Epidermal melanocyte (primary cell): ENCODE results near the gene ALAS1.
"Not testable (repeated sequence)": the region's sequence is repeated elsewhere in the genome, so short reads cannot be mapped to it uniquely, and the experiment has no call there.

Source experiments
- DNase-seq: peaks from one replicate; pipeline ENCODE4 v3.0.0; 2011; ENCODE audit warnings: low spot score; ENCODE audit not compliant: insufficient read length

The ALAS1 gene

DNA sequence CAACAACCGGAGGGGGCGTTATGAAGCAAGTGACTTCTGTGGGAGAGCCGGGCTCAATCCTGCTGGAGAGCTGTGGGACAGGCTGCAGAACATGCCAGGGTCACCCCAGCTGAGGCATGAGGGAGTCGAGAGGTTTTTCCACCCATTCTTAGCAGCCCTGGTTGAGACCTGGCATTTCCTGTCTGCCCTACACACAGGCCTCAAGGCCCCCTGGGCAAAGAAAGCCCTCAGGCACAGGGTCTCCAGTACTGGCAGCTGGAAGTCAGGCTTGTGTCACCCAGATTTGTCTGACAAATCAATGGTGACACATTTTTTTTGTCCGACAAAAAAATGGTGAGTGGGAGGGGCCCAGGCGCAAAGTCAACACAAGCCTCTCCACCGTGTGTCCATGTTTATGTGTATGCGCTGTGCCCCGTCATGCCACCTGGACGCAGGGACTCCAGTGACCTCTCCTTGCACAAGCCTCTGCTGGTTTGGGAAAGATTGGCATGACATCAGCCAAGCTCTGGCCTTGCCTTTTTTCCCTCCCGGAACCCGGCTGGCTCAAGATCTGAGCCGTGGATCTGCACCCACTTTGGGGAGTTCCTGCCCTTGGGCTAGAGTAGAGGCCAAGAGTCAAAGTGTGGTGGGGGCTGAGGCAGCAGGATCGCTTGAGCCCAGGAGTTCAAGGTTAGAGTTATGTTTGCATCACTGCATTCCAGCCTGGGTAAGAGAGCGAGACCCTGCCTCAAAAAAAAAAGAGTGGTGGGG is 20.8 kb upstream of the ALAS1 start:
- DNase-seq, result no peak

DNA sequence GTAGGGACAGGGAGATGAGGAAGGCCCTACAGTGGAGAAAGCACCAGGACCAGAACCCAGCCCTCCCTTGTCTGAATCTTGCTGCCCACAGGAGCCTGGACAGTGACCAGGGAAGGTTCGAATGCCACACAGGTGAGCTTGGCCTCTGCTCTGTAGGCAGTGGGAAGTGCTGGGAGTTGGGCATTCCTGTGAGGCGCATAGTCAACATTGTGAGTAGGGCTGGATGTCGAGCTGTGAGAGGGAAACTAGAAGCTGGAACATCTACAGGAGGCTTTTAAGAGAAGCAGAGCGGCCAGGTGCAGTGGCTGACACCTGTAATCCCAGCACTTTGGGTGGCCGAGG is 20.3 kb upstream of the ALAS1 start:
- DNase-seq, result no peak

DNA sequence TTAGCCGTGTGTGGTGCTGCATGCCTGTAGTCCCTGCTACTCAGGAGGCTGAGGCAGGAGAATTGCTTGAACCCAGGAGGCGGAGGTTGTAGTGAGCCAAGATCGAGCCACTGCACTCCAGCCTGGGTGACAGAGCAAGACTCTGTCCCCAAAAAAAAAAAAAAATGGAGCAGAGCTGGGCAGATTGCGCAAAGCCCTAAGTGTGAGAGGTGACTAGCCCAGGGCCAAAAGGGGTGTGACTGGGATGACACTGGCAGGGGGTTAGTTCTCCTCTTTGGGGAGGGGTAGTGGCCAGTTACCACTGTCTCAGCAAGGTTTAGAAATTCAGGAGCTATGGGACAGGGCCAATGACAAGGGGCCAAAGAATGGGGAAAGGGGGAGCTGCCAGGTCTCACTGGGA is 19.8 kb upstream of the ALAS1 start:
- DNase-seq, result not testable (repeated sequence)

DNA sequence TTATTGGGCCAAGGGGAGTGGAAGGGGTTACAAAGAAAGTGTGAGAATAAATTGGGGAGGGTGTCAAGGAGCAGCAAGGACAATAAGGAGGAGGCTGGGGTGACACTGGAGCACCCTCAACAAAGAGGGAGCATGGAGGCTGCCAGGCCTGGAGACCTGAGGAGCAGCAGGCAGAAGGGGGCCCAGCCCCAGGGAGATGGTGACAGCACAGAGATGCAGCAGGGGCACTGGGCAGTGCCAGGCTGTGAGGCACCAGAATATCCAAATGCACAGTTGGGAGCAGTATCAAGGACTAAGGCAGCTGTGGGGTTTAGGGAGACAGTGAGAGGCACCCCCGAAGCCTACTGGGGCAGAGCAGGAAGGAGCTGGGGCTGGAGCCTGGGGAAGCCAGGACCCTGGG is 19.4 kb upstream of the ALAS1 start:
- DNase-seq, result no peak

DNA sequence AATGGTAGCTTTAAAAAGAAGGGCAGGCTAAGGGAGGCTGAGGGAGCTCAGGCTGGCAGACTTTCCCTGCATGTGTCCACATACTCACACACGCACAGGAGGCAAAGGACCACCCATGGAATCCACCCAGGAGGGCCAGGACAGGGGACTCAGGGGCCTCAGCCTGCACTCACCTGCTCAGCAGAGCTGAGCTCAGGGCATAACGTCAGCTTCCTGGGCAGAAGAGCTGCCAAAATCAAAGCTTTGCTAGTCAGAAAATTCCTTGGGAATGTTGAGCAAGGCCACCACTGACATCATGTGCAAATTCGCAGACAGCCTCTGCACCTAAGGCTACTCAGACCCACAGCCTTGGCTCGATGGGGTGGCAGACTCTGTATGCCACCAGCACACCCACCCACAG is 16.4 kb upstream of the ALAS1 start:
- DNase-seq, result no peak

DNA sequence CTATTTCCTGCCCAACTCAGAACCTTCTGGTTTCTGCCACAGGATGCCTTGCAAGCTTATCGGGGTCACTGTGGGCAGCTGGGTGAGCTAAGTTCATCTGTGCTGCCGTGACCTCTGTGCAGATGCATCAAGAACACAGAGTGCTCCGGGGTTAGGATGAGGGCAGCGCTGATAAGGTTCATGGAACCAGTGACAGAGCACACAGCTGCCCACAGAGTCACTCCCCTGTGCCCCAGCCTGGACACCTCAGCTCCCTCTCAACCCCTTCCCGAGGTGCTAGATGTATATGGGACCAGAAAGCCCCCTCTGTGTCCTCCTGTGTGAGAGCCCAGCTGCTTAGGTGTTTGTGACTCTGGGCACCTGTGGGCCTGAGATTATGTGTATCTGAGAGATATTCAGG is 15.8 kb upstream of the ALAS1 start:
- no peak for DNase-seq

DNA sequence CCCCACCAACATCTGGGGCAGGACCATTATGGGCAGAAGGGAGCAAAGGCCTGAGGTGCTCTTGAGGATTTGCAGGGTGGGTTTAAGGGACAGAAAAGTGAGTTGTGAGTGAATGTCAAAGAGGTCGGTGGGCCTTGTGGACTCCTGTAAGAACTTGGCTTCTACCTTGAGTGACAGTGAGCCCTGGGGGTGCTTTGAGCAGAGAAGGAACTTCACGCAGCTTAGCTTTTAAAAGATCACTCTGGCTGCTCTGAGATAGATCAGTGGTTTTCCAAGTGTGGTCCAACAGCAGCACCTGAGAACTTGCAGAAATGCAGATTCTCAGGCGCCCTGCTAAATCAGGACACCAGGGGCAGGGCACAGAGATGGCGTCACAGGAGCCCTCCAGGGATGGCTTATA is 15.3 kb upstream of the ALAS1 start:
- DNase-seq, result no peak

DNA sequence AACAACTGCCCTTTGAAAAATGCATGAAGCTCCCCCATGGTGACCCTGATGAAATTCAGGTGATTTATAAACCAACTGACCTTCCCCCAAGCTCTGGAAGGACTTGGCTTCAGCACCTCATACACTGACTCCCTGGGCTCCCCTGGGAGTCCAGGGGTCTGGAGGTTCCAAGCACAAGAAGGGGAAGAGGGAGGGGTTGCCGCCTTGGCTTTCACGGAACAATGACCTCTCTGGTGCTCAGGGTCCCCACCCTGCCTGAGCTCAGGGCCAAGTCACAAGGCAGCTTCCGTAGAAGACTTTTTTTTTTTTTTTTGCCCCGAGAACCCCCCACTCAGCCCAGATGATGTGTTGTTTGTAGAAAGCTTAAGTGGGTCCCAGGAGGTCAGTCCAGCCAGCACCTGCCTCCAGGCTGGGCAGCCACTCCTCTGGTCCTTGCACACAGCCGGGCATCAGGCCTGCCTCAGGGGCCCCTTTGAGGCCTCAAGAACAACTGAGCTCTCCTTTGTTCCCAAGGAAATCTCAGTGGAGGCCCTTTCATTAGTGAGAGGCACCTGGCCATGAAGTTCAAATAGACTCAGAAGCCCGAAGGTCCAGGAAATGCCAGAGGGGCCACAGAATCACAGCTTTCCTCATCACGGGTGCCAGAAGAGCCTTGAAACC is 14.0 kb upstream of the ALAS1 start:
- DNase-seq, result no peak

DNA sequence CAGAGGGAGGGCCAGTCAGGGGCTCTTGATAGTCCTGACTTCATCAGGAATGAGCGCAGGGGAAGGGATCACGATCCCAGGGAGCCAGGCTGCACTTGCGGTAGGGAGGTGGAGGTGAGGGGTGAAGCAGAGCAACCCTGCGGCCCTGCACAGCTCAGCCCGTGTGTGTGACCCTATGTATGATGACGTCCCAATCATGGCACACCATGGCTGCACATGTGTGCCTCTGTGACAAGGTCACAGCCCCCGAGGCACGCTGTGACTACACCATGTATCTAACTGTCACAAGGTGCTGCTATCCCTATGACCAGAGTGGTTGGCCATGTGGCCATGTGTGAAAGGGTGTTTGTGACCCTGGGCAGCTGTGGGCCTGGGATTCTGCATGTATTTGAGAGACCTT is 13.3 kb upstream of the ALAS1 start:
- DNase-seq, result no peak

DNA sequence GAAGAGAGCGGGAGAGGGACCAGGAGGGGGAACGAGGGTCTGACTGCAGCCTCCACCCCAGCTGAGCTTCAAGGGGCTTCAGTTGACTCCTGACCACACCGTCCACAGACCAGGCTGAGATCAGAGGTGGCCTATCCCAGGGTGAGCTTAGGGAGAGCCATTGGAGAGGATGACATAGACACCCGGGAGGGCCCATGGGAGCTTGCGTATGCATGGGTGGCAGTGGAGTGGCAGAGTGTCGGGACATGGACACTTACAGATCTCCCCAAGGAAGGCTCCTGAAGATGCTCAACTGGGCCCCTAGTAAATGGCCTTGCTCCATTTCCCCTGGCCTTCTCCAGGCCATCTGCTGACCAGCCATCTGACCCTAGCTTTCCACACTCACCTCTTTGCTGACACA is 12.6 kb upstream of the ALAS1 start:
- DNase-seq, result no peak

DNA sequence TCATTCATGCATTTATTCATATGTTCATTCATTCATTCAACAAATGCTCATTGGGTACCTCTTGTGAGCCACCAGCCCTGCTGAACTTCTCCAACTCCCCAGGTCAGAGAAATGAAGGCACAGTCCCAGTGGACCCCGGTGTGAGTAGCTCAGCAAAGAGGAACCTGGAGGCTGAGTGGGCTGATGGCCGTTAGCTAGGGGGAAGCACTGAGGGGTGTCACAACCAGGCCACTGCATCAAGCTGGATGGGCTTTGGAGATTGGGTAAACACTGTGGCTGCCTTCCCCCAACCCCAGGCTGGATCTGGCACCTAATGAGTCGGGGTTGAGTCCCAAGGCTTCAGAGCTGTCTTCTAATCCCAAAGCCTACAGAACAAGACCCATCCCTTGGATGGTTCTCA is 12.1 kb upstream of the ALAS1 start:
- no peak for DNase-seq

DNA sequence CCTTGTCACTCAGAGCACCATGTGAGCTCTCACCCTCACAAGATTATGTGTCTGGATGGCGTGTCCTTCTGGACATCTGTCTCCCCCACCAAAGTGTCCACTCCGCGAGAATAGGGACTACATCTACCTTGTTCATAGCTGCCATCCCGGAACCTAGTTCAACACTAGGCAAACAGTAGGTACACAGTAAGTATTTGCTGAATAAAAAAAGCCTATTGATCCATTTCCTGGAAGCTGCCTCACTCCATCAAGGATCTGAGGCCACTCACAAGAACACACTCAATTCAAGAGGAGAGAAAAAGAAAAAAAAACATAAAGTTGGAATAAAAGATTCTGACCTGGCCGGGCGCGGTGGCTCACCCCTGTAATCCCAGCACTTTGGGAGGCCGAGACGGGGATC is 11.2 kb upstream of the ALAS1 start:
- no peak for DNase-seq

DNA sequence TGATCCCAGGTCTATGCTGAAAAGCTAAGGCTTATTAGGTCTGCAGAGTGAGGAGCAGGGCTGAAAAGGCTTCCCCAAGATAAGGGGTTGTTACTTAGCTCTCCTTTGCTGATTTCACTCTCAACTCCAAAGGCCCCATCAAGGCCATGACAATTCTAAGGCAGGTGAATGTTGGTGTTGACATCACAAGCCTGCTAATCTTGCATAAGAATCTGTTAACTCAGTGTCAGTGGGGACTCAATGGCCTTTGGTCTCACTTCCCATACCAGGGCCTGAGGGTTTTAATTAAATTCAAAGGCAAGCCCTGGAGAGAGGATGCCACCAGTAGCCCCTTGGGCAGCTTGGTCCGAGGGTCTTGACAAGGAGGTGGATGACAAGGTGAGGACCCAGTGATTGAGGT is 9.4 kb upstream of the ALAS1 start:
- no peak for DNase-seq

DNA sequence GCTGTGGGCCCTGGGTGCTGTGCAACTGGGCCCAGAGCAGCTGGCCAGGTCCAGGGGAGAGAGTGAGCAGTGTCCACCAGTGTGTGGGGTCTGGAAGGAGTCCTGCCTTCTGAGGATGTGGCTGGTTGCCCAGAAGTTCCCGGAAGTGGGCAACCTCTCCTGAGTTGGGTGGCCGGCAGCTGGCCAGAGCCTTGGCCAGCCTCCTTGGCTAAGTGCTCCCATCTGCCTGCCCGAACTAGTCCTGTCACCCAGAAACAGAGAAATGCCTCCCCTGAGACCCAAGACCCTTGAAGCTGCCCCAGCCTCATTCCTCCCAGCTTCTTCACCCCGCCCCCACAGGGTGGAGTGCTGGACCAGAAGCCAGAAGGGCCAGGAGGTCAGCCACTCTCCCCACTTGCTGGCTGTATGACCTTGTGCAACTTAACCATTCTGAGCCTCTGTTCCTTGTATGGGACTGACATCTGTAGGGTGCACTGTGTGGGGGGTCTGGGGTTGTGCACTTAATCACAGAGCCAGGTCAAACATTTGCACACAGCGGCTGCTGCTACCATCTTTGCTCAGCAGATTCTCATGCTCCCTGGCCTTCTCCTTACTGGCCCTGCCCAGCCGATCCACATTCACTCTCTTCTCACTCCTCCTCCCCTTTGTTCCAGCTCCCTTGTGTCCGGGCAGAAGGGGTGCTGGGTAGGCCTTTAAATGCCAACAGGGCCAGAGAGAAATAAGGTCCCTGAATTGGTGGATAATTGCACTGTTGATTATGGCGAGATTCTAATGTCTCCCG is 7.5 kb upstream of the ALAS1 start:
- DNase-seq, result no peak

DNA sequence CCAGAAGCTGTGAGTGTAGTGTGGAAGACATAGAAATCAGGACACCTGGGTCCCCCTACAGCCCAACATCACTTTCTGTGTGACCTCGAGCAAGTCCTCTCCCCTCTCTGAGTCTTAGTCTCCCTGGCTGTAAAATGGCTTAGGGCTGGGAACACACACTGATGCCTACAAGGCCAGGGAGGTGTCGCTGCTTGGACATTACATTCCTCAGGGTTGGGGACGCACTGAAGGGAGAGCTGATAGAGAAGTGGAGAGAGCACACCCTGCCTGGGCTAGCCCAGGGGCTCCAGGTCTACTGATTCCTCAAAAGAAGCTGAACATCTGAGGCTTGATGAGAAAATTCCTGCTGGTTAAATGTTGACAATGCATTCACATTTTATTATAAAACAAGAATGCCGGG is 6.3 kb upstream of the ALAS1 start:
- DNase-seq, result no peak

DNA sequence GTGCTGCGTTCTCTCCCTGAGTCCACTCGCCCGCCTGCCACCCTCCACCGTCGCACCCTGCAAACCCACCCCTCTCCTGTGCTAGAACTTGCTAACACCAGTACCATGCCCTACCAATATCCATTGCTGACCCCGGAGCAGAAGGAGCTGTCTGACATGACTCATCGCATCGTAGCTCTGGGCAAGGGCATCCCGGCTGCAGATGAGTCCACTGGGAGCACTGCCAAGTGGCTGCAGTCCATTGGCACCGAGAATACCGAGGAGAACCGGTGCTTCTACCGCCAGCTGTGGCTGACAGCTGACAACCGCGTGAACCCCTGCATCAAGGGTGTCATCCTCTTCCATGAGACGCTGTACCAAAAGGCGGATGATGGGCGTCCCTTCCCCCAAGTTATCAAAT is 4.9 kb upstream of the ALAS1 start:
- DNase-seq, result no peak

DNA sequence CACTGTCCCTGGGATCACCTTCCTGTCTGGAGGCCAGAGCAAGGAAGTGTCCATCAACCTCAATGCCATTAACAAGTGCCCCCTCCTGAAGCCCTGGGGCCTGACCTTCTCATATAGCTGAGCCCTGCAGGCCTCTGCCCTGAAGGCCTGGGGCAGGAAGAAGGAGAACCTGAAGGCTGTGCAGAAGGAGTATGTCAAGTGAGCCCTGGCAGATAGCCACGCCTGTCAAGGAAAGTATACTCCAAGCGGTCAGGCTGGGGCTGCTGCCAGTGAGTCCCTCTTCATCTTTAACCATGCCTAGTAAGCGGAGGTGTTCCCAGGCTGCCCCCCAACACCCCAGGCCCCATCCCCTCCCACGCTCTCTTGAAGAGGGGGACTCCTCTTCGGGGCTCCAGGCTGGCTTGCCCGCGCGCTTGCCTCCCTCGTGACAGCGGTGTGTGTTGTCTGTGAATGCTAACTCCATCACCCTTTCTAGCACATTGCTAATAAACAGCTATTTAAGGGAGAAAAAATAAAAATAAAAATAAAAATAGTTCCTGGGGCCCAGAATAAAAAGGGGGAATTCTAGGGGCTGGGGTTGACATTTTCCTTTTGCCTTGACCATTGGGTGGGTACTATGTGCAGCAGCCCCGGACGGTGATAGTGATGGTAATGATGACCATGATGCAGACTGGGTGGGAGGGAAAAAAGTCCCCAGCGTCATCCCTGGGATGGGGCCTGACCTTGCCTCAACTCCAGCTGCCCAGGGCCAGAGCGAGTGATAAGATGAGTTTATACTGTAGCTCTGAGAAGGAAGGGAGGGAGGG is 3.3 kb upstream of the ALAS1 start:
- no peak for DNase-seq

DNA sequence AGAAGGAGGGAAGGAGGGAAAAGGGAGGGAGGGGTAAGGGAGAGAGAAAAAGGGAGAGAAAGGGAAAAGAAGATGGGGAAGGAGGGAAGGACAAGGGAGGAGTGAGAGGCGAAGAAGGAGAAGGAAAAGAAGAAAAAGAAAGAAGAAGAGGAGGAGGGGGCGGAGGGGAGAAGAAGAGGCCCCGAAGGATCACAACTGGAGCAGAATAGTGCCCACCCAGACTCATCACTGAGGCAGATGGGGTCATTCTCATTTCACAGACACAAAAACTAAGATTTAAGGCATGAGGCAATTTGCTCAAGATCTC is 2.7 kb upstream of the ALAS1 start:
- no peak for DNase-seq

DNA sequence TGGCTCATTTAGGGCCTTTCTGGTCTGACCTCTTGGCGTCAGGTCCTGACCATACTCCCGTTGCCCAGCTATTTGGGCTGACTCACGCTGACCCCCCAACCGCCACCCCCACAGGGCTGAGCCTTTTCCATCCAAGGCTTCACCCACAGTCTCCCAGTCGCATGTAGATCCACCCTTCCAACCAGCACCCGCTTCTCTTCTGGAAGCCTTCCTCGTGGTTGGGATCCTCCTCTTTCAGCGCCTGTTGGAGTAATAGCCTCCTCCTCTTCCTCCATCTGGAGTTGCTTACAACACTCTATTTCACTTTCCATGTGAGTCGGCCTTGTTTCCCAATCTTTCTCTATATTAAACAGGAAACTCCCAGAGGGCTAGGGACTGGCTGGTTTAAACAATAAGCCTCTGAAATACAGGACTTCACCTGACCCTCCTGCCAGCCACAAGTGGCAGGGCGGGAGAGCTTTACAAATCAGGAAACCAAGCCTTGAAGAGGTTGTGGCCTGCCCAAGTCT is 2.1 kb upstream of the ALAS1 start:
- no peak for DNase-seq

DNA sequence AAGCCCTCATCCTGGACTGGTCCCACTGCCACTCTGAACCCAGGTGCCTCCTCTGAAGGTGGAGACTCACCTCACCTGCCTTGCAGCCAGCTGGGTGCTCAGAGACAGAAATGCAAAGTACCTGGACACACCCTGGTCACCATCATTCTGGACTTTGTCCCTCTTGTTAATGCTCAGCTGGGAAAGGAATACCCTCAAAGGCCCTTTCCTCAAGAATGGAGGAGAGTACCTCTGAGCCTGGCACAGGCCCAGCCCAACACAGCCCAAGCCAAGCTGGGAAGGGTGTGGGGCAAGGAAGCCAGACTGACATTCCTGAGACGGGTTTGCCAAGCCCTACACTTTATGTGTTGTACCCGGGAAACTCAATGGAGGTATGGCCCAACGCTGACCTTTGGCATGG is 983 bp upstream of the ALAS1 start:
- no peak for DNase-seq

DNA sequence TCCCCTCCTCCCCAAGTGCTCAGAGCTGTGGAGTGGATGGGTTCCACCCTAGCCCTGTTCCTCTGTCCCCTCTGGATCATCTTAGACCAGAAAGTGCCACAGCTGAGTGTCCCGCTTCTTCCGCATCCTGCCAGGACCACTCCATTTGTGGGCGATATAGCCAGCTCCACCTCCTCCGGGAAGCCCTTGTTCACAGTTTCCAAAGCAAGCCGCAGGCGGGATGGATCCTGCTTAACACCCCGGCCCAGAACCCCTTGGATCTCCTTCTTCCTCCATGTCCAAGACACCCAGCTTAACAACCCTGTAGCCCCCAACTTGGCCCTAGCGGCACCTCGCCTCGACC is 490 bp upstream of the ALAS1 start:
- no peak for DNase-seq
